PFSK-1 (cell line): ENCODE measurements around the gene NUP62CL.

ENCODE experiments used
- FOXP2 ChIP-seq: optimal IDR thresholded peaks from 2 replicates; pipeline ENCODE3; 2011; ENCODE audit warnings: borderline replicate concordance, control low read depth, inconsistent platforms; ENCODE audit not compliant: insufficient read depth; ENCODE audit errors: extremely low read length, extremely low read depth
- POLR2AphosphoS5 ChIP-seq: IDR thresholded peaks from 2 replicates; pipeline ENCODE4 v1.6.1; 2012; ENCODE audit warnings: low read depth, mild to moderate bottlenecking, control low read depth, low read length, moderate library complexity
- REST ChIP-seq, 2 experiments: IDR thresholded peaks; 2 replicates each; pipeline versions ENCODE4 v1.6.1 to v1.8.0; 2011 to 2012; ENCODE audit warnings: low read depth in 2 of 2, low read length in 2 of 2, control low read depth in 1 of 2, inconsistent platforms in 1 of 2, mild to moderate bottlenecking in 1 of 2, moderate library complexity in 1 of 2; ENCODE audit not compliant: insufficient read depth in 1 of 2
- SIN3A ChIP-seq: IDR thresholded peaks from 2 replicates; pipeline ENCODE4 v1.6.1; 2012; ENCODE audit warnings: mild to moderate bottlenecking, low read length, moderate library complexity, borderline replicate concordance; ENCODE audit not compliant: insufficient read depth
- TAF1 ChIP-seq: IDR thresholded peaks from 2 replicates; pipeline ENCODE4 v1.6.1; 2012; ENCODE audit warnings: low read length, control low read depth, borderline replicate concordance; ENCODE audit not compliant: insufficient read depth

DNA sequence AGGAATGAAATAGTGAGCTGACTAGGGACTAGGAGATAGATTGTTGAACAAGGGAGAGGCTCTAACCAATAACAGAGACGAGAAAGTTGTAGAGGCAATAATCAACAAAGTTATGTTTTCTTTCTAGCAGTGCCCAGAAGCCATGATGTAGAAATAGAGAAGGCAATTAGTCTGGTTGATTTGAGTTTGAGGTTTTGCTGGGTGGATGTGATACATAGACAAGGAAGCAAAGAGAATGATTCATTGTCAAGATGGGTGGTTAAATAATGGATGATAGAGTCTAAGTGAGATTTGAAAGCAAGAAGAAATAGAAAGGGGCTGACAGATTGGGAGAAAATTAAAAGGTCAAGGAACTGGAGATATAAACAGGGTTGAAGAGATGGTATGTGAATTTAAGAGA lies 98.8 kb downstream of the NUP62CL start:
- TF ChIP-seq SIN3A (no peak), POLR2AphosphoS5 (no peak), REST (IDR thresholded peaks at IDR 0.05; ENCODE audit: insufficient read depth in 1 of 2, low read depth in 2 of 2, low read length in 2 of 2) (no peak), FOXP2 (no peak), TAF1 (no peak)
